Measurements from ENCODE around the gene HMGCS1.

DNA sequence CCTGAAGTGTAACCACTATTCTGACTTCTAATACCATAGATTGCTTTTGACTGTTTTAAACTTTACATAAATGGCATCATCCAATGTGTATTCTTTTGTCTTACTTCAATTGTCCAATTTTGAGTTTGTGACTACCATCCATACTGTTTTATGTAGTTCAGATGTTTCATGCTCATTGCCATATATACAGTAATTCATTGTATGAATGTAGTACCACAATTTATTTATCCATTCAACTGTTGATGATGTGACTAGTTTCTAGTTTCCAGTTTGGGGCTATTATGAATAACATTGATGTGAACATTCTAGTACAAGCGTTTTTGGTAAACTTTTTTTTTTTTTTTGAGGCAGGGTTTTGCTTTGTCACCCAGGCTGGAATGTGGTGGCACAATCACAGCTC, 55.1 kb downstream of the HMGCS1 start:
- TF ChIP-seq CTCF (IDR thresholded peaks at IDR 0.05), result no peak
- TF ChIP-seq POLR2A (IDR thresholded peaks at IDR 0.05; ENCODE audit: low read depth), result no peak
- no peak for TF ChIP-seq EP300 (IDR thresholded peaks at IDR 0.05)
- no peak for TF ChIP-seq POLR2AphosphoS5 (IDR thresholded peaks at IDR 0.05)
